Type B pancreatic cell (in vitro differentiated cells): ENCODE measurements around the gene RABGAP1L. TPM values are rescaled to one million over a fixed set of nuclear protein-coding genes. Genes with fewer than 3 reads are reported as not detected.

Experiments
- DNase-seq: peaks from one replicate; pipeline ENCODE4 v3.0.0; 2021; ENCODE audit warnings: mixed read lengths; ENCODE audit not compliant: unreplicated experiment; ENCODE audit errors: extremely low spot score
- H3K27ac Mint-ChIP-seq: 2 replicates; pipeline ENCODE4 v1.8.0; 2021; ENCODE audit warnings: mild to moderate bottlenecking, mixed read lengths
- H3K27me3 Mint-ChIP-seq: 2 replicates; pipeline ENCODE4 v1.8.0; 2021; ENCODE audit warnings: mixed read lengths
- H3K36me3 Mint-ChIP-seq: 2 replicates; pipeline ENCODE4 v1.8.0; 2021; ENCODE audit warnings: mixed read lengths
- H3K4me1 Mint-ChIP-seq: one replicate; pipeline ENCODE4 v1.8.0; 2021; ENCODE audit warnings: mixed read lengths; ENCODE audit not compliant: unreplicated experiment
- H3K4me3 Mint-ChIP-seq: 2 replicates; pipeline ENCODE4 v1.8.0; 2021; ENCODE audit warnings: mild to moderate bottlenecking, mixed read lengths
- H3K9me3 Mint-ChIP-seq: 2 replicates; pipeline ENCODE4 v1.8.0; 2021; ENCODE audit warnings: mixed read lengths
- total RNA-seq: library from RNA; stranded (reverse); gene quantifications from 2 replicates; pipeline ENCODE4 v1.2.1, GENCODE V29; 2021; ENCODE audit warnings: low replicate concordance
- TF ChIP-seq, protein P1 (sequence below): fragments of 200-600 bp; sonication (generic); conservative IDR thresholded peaks from 2 replicates; pipeline ENCODE4 v1.5.0; 2021; ENCODE audit warnings: antibody characterized with exemption, mild to moderate bottlenecking

Gene RABGAP1L
- total RNA-seq, 1 donor from 2014 or later, result 35.6 TPM

DNA sequence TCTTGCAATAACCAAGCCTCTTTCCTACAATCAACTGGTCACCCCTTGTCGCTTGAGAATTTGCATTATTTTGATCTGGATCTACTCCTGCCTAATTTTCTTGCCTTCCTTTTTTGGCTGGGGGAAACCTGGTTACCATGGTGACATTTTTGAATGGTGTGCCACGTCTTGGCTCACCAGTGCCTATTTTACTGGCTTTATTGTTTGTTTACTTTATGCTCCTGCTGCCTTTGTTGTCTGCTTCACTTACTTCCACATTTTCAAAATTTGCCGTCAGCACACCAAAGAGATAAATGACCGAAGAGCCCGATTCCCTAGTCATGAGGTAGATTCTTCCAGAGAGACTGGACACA lies 289.2 kb downstream of the RABGAP1L start:
- Mint-ChIP-seq H3K27ac (no peak overlapping the region), H3K9me3 (peaks cover 3% of the 10 kb centered on the region), H3K27me3 (no peaks in the 10 kb centered on the region), H3K4me3 (no peak overlapping the region), H3K4me1 (no peaks in the 10 kb centered on the region), H3K36me3 (no peaks in the 10 kb centered on the region)
- DNase-seq, result no peak
- TF ChIP-seq, protein P1, sequence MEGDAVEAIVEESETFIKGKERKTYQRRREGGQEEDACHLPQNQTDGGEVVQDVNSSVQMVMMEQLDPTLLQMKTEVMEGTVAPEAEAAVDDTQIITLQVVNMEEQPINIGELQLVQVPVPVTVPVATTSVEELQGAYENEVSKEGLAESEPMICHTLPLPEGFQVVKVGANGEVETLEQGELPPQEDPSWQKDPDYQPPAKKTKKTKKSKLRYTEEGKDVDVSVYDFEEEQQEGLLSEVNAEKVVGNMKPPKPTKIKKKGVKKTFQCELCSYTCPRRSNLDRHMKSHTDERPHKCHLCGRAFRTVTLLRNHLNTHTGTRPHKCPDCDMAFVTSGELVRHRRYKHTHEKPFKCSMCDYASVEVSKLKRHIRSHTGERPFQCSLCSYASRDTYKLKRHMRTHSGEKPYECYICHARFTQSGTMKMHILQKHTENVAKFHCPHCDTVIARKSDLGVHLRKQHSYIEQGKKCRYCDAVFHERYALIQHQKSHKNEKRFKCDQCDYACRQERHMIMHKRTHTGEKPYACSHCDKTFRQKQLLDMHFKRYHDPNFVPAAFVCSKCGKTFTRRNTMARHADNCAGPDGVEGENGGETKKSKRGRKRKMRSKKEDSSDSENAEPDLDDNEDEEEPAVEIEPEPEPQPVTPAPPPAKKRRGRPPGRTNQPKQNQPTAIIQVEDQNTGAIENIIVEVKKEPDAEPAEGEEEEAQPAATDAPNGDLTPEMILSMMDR, result no peak

DNA sequence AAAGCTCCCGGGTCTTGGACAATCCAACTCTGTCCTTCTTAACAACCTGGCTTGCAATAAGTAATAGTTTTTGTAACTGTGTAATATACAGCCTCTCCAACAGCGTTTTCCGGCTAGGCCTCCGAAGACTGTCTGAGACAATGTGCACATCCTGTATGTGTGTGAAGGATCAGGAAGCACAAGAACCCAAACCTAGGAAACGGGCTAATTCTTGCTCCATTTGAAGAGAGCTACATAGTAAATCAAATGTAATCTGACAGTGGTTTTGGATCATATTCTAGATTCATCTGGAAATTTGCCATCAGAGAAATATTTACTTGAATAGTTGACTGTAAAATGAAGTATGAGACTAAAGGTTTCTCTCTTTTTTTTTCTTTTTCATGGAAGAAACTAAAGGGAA lies 289.7 kb downstream of the RABGAP1L start:
- no peaks in the 10 kb centered on the region for H3K36me3 Mint-ChIP-seq
- no peak for DNase-seq
- H3K4me1 Mint-ChIP-seq, result no peaks in the 10 kb centered on the region
- TF ChIP-seq, protein P1, result no peak
- H3K4me3 Mint-ChIP-seq, result no peak overlapping the region
- no peak overlapping the region for H3K27ac Mint-ChIP-seq
- no peaks in the 10 kb centered on the region for H3K27me3 Mint-ChIP-seq
- H3K9me3 Mint-ChIP-seq, result no peaks in the 10 kb centered on the region

DNA sequence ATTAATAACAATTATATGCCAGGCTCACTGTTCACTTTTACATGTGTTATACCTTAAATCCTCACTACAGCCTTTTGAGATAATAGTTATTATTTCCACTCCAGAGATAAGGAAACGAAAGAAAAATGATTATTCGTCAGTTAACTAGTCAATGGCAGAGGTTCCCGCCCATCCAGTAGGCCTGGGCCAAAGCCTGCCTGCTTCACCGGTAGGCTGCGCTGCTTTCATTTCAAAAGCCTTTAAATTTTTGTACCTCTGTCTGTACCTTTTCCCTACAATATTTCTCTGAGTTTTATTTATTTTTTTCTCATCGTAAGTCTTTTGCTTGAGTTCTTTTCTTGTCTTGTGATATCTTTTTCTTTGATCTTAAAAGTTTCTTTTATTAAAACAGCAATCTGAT lies 292.1 kb downstream of the RABGAP1L start:
- no peaks in the 10 kb centered on the region for H3K27me3 Mint-ChIP-seq
- no peaks in the 10 kb centered on the region for H3K4me1 Mint-ChIP-seq
- H3K4me3 Mint-ChIP-seq, result no peak overlapping the region
- H3K27ac Mint-ChIP-seq, result no peak overlapping the region
- TF ChIP-seq, protein P1, result no peak
- no peaks in the 10 kb centered on the region for H3K9me3 Mint-ChIP-seq
- DNase-seq, result no peak
- no peaks in the 10 kb centered on the region for H3K36me3 Mint-ChIP-seq

DNA sequence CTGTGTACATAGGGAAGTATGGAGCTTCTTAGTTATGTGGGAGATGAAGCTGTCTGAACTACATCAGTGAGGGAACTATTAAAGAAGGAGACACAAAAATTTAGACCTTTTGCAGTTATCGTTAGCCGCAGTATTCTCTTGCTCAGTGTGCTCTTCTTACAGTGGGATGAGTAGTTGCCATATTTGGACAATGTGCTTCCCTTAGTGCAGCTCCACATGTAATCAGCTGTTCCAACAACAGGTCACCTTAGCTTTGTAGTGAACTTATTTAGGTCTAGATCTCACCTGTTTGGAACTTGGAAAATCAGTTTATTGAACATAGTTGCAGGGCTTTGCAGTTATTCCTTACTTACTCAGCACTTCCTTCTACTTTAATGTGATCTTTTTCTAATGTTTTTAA lies 306.5 kb downstream of the RABGAP1L start:
- Mint-ChIP-seq H3K4me1 (no peaks in the 10 kb centered on the region), H3K27me3 (no peaks in the 10 kb centered on the region), H3K27ac (no peak overlapping the region), H3K9me3 (no peaks in the 10 kb centered on the region), H3K36me3 (no peaks in the 10 kb centered on the region), H3K4me3 (no peak overlapping the region)
- no peak for DNase-seq
- TF ChIP-seq, protein P1, result no peak

DNA sequence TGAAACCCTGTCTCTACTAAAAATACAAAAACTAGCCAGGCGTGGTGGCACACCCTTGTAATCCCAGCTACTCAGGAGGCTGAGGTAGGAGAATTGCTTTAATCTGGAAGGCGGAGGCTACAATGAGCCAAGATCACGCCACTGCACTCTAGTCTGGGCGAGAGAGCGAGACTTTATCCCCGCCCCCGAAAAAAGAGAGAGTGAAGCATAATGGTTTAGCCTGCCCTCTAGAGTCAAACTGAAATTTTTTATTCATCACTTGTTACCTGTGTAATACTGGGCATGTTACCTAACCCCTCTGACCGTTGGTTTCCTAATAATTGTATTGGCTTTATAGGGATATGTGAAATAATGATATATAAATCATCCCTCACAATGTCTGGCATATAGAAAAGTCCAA lies 307.3 kb downstream of the RABGAP1L start:
- Mint-ChIP-seq H3K36me3 (no peaks in the 10 kb centered on the region), H3K27ac (no peak overlapping the region), H3K9me3 (no peaks in the 10 kb centered on the region), H3K4me3 (no peak overlapping the region), H3K27me3 (no peaks in the 10 kb centered on the region), H3K4me1 (no peaks in the 10 kb centered on the region)
- TF ChIP-seq, protein P1, result no peak
- DNase-seq, result no peak

DNA sequence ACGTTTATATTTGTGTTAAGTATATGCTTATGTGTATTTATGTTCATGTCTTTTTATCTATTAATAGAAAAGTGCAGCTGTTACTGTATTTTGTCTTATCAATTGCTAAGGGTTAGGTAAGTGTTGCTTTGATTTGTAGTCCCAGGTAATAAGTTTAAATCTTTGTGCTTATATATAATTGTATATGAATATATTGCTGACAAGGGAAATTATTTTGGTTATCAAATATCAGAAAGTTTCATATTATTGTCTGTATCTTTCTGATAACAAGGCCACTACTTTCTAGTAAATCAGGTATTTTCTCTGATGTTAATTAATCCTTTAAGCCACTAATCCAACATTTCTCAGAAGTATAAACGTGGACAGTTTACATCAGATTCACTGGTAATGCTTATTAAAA lies 309.7 kb downstream of the RABGAP1L start:
- DNase-seq, result no peak
- Mint-ChIP-seq H3K27me3 (no peaks in the 10 kb centered on the region), H3K9me3 (no peaks in the 10 kb centered on the region), H3K4me3 (no peak overlapping the region), H3K36me3 (no peaks in the 10 kb centered on the region), H3K27ac (no peak overlapping the region), H3K4me1 (no peaks in the 10 kb centered on the region)
- TF ChIP-seq, protein P1, result no peak
